Rectal smooth muscle tissue (tissue), 1 donor: ENCODE measurements around the gene DNMT3L.
"Not testable (repeated sequence)": the region's sequence is repeated elsewhere in the genome, so short reads cannot be mapped to it uniquely, and the experiment has no call there.

Experiments used
- H3K27ac ChIP-seq: one replicate; pipeline ENCODE4 v1.7.0; 2013; ENCODE audit warnings: low read depth, low read length, inconsistent platforms
- H3K27me3 ChIP-seq: one replicate; pipeline ENCODE4 v1.7.0; 2013; ENCODE audit warnings: low read length; ENCODE audit not compliant: control insufficient read depth, insufficient read depth
- H3K36me3 ChIP-seq: one replicate; pipeline ENCODE4 v1.7.0; 2013; ENCODE audit warnings: low read length; ENCODE audit not compliant: control insufficient read depth, insufficient read depth
- H3K4me1 ChIP-seq: one replicate; pipeline ENCODE4 v1.7.0; 2013; ENCODE audit warnings: low read length; ENCODE audit not compliant: control insufficient read depth, insufficient read depth
- H3K4me3 ChIP-seq: one replicate; pipeline ENCODE4 v1.7.0; 2013; ENCODE audit warnings: low read length
- H3K9ac ChIP-seq: one replicate; pipeline ENCODE4 v1.7.0; 2013; ENCODE audit warnings: low read length

The DNMT3L gene

DNA sequence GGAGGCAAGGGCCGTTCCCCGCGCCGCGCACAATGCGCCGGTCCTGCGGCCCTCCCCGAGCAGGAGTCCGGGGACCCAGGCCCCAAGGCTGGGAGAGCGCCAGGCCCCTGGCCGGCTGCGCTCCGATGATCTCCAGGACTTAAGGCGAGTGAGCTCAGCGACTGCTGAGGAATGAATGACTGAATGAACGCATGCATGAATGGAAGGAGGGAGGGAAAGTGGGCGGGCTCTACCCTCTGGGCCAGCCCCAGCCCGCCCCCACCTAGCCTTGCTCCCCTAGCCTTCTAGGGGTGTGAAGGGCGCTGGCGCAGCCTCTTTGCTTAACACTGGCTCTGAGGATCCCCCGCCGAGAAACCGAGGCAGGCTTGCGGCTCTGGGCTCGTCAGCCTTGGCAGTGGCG lies 20.4 kb downstream of the DNMT3L start:
- not testable (repeated sequence) for H3K4me1 ChIP-seq, H3K9ac ChIP-seq, H3K27ac ChIP-seq, H3K36me3 ChIP-seq, H3K4me3 ChIP-seq, H3K27me3 ChIP-seq

DNA sequence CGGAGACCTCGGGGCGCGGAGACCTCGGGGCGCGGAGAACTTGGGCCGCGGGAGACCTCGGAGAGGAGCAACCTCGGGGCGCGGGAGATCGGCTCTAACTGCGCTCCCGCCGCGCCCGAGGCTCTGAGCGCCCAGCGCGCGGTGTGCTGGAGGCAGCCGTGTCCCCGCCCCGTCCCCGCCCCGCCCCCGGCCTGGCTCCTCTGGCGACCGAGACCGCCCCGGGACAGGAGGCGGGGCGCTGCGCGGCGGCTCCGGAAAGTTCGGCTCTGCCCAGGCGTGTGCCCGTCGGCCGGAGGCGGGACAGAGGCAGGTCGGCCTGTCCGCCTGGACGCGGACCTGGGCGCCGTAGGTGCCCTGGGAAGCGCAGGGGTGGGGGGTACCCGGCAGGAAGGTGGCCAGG lies 20.9 kb downstream of the DNMT3L start, which contains the start of gene ICOSLG:
Gene ICOSLG (minus strand): TSS at position 102 of the 400 bp plus-strand sequence. CDS start 126 bp downstream, outside the sequence.
- not testable (repeated sequence) for H3K27ac ChIP-seq, H3K27me3 ChIP-seq, H3K9ac ChIP-seq, H3K4me3 ChIP-seq, H3K36me3 ChIP-seq, H3K4me1 ChIP-seq

GRCh38 chr21:44240353-44240752 lies 21.3 kb downstream of the DNMT3L start:
- H3K36me3 ChIP-seq, H3K9ac ChIP-seq, H3K27ac ChIP-seq, H3K27me3 ChIP-seq, H3K4me1 ChIP-seq, H3K4me3 ChIP-seq: not testable (repeated sequence)

GRCh38 chr21:44229561-44229960 lies 32.1 kb downstream of the DNMT3L start:
- not testable (repeated sequence) for H3K36me3 ChIP-seq, H3K9ac ChIP-seq, H3K4me3 ChIP-seq, H3K27me3 ChIP-seq, H3K4me1 ChIP-seq, H3K27ac ChIP-seq

GRCh38 chr21:44228109-44228508 lies 33.6 kb downstream of the DNMT3L start:
- H3K4me3 ChIP-seq, H3K9ac ChIP-seq, H3K36me3 ChIP-seq, H3K27me3 ChIP-seq, H3K4me1 ChIP-seq, H3K27ac ChIP-seq: not testable (repeated sequence)

DNA sequence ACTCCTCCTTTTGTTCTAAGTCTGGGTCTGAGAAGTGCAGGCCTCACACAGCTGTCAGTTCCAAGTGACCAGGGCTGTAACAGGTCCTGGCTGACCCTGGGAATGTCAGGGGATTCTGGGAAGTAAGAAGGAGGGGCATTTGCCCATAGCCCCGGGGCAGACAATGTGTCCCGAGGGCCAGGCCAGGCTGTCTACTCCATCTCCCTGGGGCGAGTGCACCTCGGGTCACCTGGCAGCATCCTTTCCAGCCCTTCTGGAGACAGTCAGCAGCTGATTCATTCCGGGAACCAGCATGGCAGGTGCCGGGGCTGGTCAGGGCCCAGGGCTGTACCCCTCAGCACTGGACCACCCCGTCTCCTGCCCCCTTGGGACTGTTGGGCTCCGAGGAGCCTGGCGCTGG lies 34.1 kb downstream of the DNMT3L start:
- H3K27me3 ChIP-seq, H3K27ac ChIP-seq, H3K4me1 ChIP-seq, H3K4me3 ChIP-seq, H3K9ac ChIP-seq, H3K36me3 ChIP-seq: not testable (repeated sequence)

DNA sequence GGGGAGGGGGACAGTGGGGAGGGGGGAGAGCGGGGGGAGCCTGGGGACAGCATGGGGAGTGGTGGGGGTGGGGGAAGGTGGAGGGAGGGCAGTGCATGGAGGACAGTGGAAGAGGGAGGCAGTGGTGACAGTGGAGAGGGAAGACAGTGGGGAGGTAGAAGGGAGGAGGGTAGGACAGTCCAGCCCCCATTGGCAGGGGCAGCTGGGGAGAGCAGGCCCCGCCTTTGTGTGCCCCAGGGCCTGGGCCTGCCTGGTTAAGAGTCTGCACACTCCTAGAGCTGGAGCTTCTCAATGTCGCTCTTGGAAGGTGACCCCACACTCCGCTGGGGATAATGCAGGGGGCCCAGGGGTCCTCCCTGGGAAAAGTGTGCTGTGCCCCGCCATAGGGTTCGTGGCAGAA lies 36.1 kb downstream of the DNMT3L start:
- H3K4me1 ChIP-seq, H3K9ac ChIP-seq, H3K27ac ChIP-seq, H3K36me3 ChIP-seq, H3K4me3 ChIP-seq, H3K27me3 ChIP-seq: not testable (repeated sequence)

DNA sequence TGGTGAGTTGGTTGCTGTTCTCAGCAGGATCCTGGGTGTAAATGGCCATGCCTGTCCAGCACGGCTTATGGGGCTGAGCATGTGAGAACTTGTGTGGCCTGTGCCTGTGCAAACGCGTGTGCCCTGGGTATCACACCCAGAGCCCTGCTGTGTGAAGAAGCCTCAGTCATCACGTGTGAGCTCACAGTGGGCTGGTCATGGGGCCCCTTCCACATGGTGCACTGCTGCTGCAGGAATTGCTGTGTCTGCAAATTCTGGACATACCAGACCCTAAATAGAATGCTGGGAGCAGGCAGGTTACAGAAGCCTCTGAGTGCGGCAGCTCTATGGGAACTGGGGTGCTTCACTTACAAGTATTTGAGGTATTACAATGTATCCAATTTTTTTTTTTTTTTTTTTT lies 38.4 kb downstream of the DNMT3L start:
- H3K36me3 ChIP-seq, H3K9ac ChIP-seq, H3K4me3 ChIP-seq, H3K4me1 ChIP-seq, H3K27me3 ChIP-seq, H3K27ac ChIP-seq: not testable (repeated sequence)

DNA sequence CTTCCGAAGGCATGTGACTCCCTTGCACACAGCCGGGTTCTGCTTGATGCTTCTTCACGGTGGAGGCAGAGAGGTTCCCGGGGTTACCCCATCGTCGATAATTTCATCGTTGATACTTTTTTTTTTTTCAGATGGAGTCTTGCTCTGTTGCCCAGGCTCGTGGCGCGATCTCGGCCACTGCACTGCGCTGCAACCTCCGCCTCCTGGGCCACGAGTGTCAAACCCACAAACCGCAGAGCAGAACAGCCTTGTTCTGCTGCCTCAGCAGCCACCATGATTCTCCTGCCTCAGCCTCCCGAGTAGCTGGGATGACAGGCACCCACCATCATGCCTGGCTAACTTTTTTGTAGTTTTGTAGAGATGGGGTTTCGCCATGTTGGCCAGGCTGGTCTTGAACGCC lies 41.0 kb downstream of the DNMT3L start:
- not testable (repeated sequence) for H3K27me3 ChIP-seq, H3K9ac ChIP-seq, H3K27ac ChIP-seq, H3K36me3 ChIP-seq, H3K4me3 ChIP-seq, H3K4me1 ChIP-seq

GRCh38 chr21:44218461-44218860 lies 43.2 kb downstream of the DNMT3L start:
- H3K9ac ChIP-seq, H3K4me1 ChIP-seq, H3K4me3 ChIP-seq, H3K27me3 ChIP-seq, H3K27ac ChIP-seq, H3K36me3 ChIP-seq: not testable (repeated sequence)

DNA sequence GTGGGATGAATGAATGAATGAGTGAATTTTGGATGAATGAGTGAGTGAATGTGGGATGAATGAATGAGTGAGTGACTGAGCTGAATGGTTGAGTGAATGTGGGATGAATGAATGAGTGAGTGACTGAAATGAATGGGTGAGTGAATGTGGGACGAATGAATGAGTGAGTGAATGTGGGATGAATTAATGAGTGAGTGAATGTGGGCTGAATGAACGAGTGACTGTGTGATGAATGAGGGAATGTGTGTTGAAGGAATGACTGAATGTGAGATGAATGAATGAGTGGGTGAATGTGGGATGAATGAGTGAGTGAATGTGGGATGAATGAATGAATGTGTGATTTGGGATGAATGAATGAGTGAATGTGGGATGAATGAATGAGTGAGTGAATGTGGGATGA lies 49.7 kb downstream of the DNMT3L start:
- H3K27ac ChIP-seq = not testable (repeated sequence)

GRCh38 chr21:44211574-44211973 lies 50.1 kb downstream of the DNMT3L start:
- H3K27me3 ChIP-seq, H3K4me1 ChIP-seq, H3K9ac ChIP-seq, H3K27ac ChIP-seq, H3K36me3 ChIP-seq, H3K4me3 ChIP-seq: not testable (repeated sequence)

More for the DNA sequence above, 49.7 kb downstream of the DNMT3L start:
- not testable (repeated sequence) for H3K4me3 ChIP-seq, H3K27me3 ChIP-seq, H3K4me1 ChIP-seq, H3K36me3 ChIP-seq, H3K9ac ChIP-seq

GRCh38 chr21:44207860-44208646 lies 53.6 kb downstream of the DNMT3L start:
- not testable (repeated sequence) for H3K4me1 ChIP-seq, H3K27ac ChIP-seq, H3K4me3 ChIP-seq, H3K9ac ChIP-seq, H3K27me3 ChIP-seq, H3K36me3 ChIP-seq
